Neuronal stem cell (in vitro differentiated cells): ENCODE data around the gene MEGF8.

ENCODE experiments used
- DNase-seq: peaks from one replicate; pipeline ENCODE4 v3.0.0-alpha.2; 2013; ENCODE audit warnings: low spot score
- H2AFZ ChIP-seq: one replicate; pipeline ENCODE4 v1.6.1; 2013; ENCODE audit warnings: mild to moderate bottlenecking, low read length, inconsistent platforms
- H2AK5ac ChIP-seq: 2 replicates; pipeline ENCODE4 v1.6.1; 2013; ENCODE audit warnings: low read depth, mild to moderate bottlenecking, inconsistent platforms, low read length, moderate library complexity, mixed read lengths
- H2BK120ac ChIP-seq: 2 replicates; pipeline ENCODE4 v1.6.1; 2013; ENCODE audit warnings: low read depth, mild to moderate bottlenecking, inconsistent platforms, low read length, moderate library complexity, mixed read lengths
- H2BK12ac ChIP-seq: one replicate; pipeline ENCODE4 v1.6.1; 2013; ENCODE audit warnings: low read length, inconsistent platforms
- H2BK15ac ChIP-seq: 2 replicates; pipeline ENCODE4 v1.6.1; 2013; ENCODE audit warnings: mild to moderate bottlenecking, low read length, inconsistent platforms, mixed read lengths
- H2BK5ac ChIP-seq: one replicate; pipeline ENCODE4 v1.6.1; 2013; ENCODE audit warnings: inconsistent platforms, mild to moderate bottlenecking, low read length, moderate library complexity
- H3K14ac ChIP-seq: one replicate; pipeline ENCODE4 v1.6.1; 2013; ENCODE audit warnings: low read length, inconsistent platforms
- H3K18ac ChIP-seq: 2 replicates; pipeline ENCODE4 v1.6.1; 2013; ENCODE audit warnings: low read length, inconsistent platforms
- H3K23ac ChIP-seq: 2 replicates; pipeline ENCODE4 v1.6.1; 2013; ENCODE audit warnings: low read depth, mild to moderate bottlenecking, mixed read lengths, low read length, inconsistent platforms; ENCODE audit not compliant: poor library complexity
- H3K27ac ChIP-seq: replicated peaks from 3 replicates; pipeline ENCODE4 v1.5.1; 2013; ENCODE audit warnings: low read length, inconsistent platforms
- H3K27me3 ChIP-seq, 3 experiments: 2 replicates each; pipeline ENCODE4 v1.6.1; 2013; ENCODE audit warnings: low read length in 3 of 3, mild to moderate bottlenecking in 2 of 3, inconsistent platforms in 1 of 3, low read depth in 1 of 3, mixed read lengths in 1 of 3, moderate library complexity in 1 of 3; ENCODE audit not compliant: control insufficient read depth in 3 of 3, insufficient read depth in 3 of 3
- H3K36me3 ChIP-seq, 2 donors: replicated peaks in 1 of 2; 2 replicates each; pipeline ENCODE4 v1.6.1; 2013; ENCODE audit warnings: low read length in 2 of 2; ENCODE audit not compliant: control insufficient read depth in 2 of 2, insufficient read depth in 2 of 2
- H3K4ac ChIP-seq: 2 replicates; pipeline ENCODE4 v1.6.1; 2013; ENCODE audit warnings: inconsistent platforms, mild to moderate bottlenecking, low read length, moderate library complexity
- H3K4me1 ChIP-seq, 2 donors: 1 replicate in 1 of 2; 2 replicates in 1 of 2; pipeline ENCODE4 v1.6.1; 2013; ENCODE audit warnings: low read length in 2 of 2, low read depth in 1 of 2; ENCODE audit not compliant: control insufficient read depth in 2 of 2, insufficient read depth in 1 of 2
- H3K4me2 ChIP-seq: one replicate; pipeline ENCODE4 v1.6.1; 2013; ENCODE audit warnings: mild to moderate bottlenecking, low read length, inconsistent platforms; ENCODE audit not compliant: insufficient read depth, poor library complexity, severe bottlenecking
- H3K4me3 ChIP-seq, 2 donors: 2 replicates each; pipeline ENCODE4 v1.5.1; 2013; ENCODE audit warnings: low read length in 2 of 2, mild to moderate bottlenecking in 2 of 2, inconsistent platforms in 1 of 2, moderate library complexity in 1 of 2
- H3K79me1 ChIP-seq: one replicate; pipeline ENCODE4 v1.6.1; 2013; ENCODE audit warnings: low read depth, mild to moderate bottlenecking, inconsistent platforms, low read length, moderate library complexity
- H3K9ac ChIP-seq: one replicate; pipeline ENCODE4 v1.6.1; 2013; ENCODE audit warnings: mild to moderate bottlenecking, low read depth, low read length, inconsistent platforms; ENCODE audit not compliant: poor library complexity
- H3K9me3 ChIP-seq, 2 donors: replicated peaks in 1 of 2; 2 replicates each; pipeline versions ENCODE3 to v1.6.1; 2013; ENCODE audit warnings: low read length in 2 of 2, mild to moderate bottlenecking in 2 of 2, inconsistent platforms in 1 of 2, low read depth in 1 of 2, mixed read lengths in 1 of 2, moderate library complexity in 1 of 2; ENCODE audit not compliant: control insufficient read depth in 2 of 2, insufficient read depth in 1 of 2
- H4K8ac ChIP-seq: one replicate; pipeline ENCODE4 v1.6.1; 2013; ENCODE audit warnings: low read depth, mild to moderate bottlenecking, inconsistent platforms, low read length, moderate library complexity
- H4K91ac ChIP-seq: one replicate; pipeline ENCODE4 v1.6.1; 2013; ENCODE audit warnings: low read length, low read depth, mild to moderate bottlenecking, inconsistent platforms; ENCODE audit not compliant: poor library complexity
- WGBS, 2 donors: extraction: QIAGEN DNeasy Blood & Tissue Kit; methylation state at CpG; one replicate each; pipeline ENCODE4 v1.1.7; 2013; ENCODE audit warnings: missing lambda C conversion rate in 2 of 2, mixed read lengths in 1 of 2; ENCODE audit not compliant: insufficient read length in 2 of 2, insufficient replicate concordance in 1 of 2; ENCODE audit errors: extremely low coverage in 2 of 2; 5-methylcytosine and 5-hydroxymethylcytosine counted together

Gene MEGF8

GRCh38 chr19:42419309-42419708 lies 93.9 kb downstream of the MEGF8 start:
- Histone ChIP-seq H4K91ac (no peak overlapping the region), H3K9ac (no peak overlapping the region), H2BK15ac (no peak overlapping the region), H3K4me2 (no peak overlapping the region), H3K27ac (no peak overlapping the region), H3K9me3 (peaks cover 0 to 2% of the 10 kb centered on the region in 2 donors), H3K4me1 (peaks cover 15 to 16% of the 10 kb centered on the region in 2 donors), H2AFZ (no peak overlapping the region), H3K4ac (no peak overlapping the region), H3K23ac (no peak overlapping the region), H4K8ac (no peak overlapping the region), H2BK5ac (no peak overlapping the region), H2AK5ac (no peak overlapping the region), H2BK120ac (no peak overlapping the region), H3K14ac (no peak overlapping the region), H3K4me3 (no peak overlapping the region), H3K18ac (peak overlapping the region; percentile 81), H3K27me3 (peaks cover 0 to 6% (median 0%) of the 10 kb centered on the region in 3 experiments), H2BK12ac (peak overlapping the region; percentile 52), H3K36me3 (peaks cover 2 to 26% of the 10 kb centered on the region in 2 donors), H3K79me1 (peaks cover 3% of the 10 kb centered on the region)
- DNase-seq: no peak
- WGBS, 2 donors: no CpG with 5 or more reads among the region's 6 CpGs

GRCh38 chr19:42420055-42420544 lies 94.7 kb downstream of the MEGF8 start:
- H3K4ac ChIP-seq: no peak overlapping the region
- no peak overlapping the region for H2BK120ac ChIP-seq
- H3K36me3 ChIP-seq: peaks cover 2 to 20% of the 10 kb centered on the region in 2 donors
- no CpG with 5 or more reads among the region's 10 CpGs for WGBS, 2 donors
- H3K27ac ChIP-seq: no peak overlapping the region
- no peak overlapping the region for H2BK5ac ChIP-seq
- no peak overlapping the region for H3K9ac ChIP-seq
- H3K27me3 ChIP-seq: peaks cover 0 to 13% (median 0%) of the 10 kb centered on the region in 3 experiments
- no peak overlapping the region for H4K8ac ChIP-seq
- peaks cover 3% of the 10 kb centered on the region for H3K79me1 ChIP-seq
- H3K4me3 ChIP-seq: no peak overlapping the region
- DNase-seq: no peak
- no peak overlapping the region for H4K91ac ChIP-seq
- H3K18ac ChIP-seq: peak overlapping the region; percentile 42
- H3K23ac ChIP-seq: peak overlapping the region; percentile 62
- H3K9me3 ChIP-seq: peaks cover 0 to 6% of the 10 kb centered on the region in 2 donors
- H2BK12ac ChIP-seq: no peak overlapping the region
- H3K4me2 ChIP-seq: no peak overlapping the region
- H2AK5ac ChIP-seq: no peak overlapping the region
- no peak overlapping the region for H2BK15ac ChIP-seq
- no peak overlapping the region for H2AFZ ChIP-seq
- no peak overlapping the region for H3K14ac ChIP-seq
- peaks cover 15 to 16% of the 10 kb centered on the region in 2 donors for H3K4me1 ChIP-seq

- no peak overlapping the region for H2BK120ac ChIP-seq
- H4K91ac ChIP-seq: no peak overlapping the region
Observed at GRCh38 chr19:42421101-42421500, 95.7 kb downstream of the MEGF8 start.

GRCh38 chr19:42421591-42422031 lies 96.2 kb downstream of the MEGF8 start:
- Histone ChIP-seq H3K27ac (no peak overlapping the region), H3K27me3 (peaks cover 0 to 13% (median 0%) of the 10 kb centered on the region in 3 experiments), H2BK5ac (peak overlapping the region; percentile 59), H2BK12ac (no peak overlapping the region), H2BK120ac (no peak overlapping the region), H3K4ac (no peak overlapping the region), H3K79me1 (peaks cover 3% of the 10 kb centered on the region), H2BK15ac (no peak overlapping the region), H2AK5ac (peak overlapping the region; percentile 27), H4K91ac (no peak overlapping the region), H3K4me3 (peak overlapping the region in 1 of 2 donors; percentile 95), H3K36me3 (peaks cover 2 to 13% of the 10 kb centered on the region in 2 donors), H4K8ac (no peak overlapping the region), H3K14ac (no peak overlapping the region), H3K23ac (peak overlapping the region; percentile 40), H2AFZ (no peak overlapping the region), H3K9ac (no peak overlapping the region), H3K18ac (no peak overlapping the region), H3K4me2 (no peak overlapping the region), H3K4me1 (peaks cover 15 to 16% of the 10 kb centered on the region in 2 donors), H3K9me3 (peaks cover 0 to 6% of the 10 kb centered on the region in 2 donors)
- no CpG with 5 or more reads among the region's 9 CpGs for WGBS, 2 donors
- no peak for DNase-seq

More at GRCh38 chr19:42421101-42421500, 95.7 kb downstream of the MEGF8 start:
- Histone ChIP-seq H3K4ac (no peak overlapping the region), H3K9ac (no peak overlapping the region), H4K8ac (peak overlapping the region; percentile 9), H2AK5ac (peak overlapping the region; percentile 27), H3K23ac (no peak overlapping the region), H3K18ac (no peak overlapping the region), H3K27me3 (peaks cover 0 to 13% (median 0%) of the 10 kb centered on the region in 3 experiments), H3K79me1 (peaks cover 3% of the 10 kb centered on the region), H3K9me3 (peaks cover 0 to 6% of the 10 kb centered on the region in 2 donors), H3K4me3 (no peak overlapping the region), H3K14ac (no peak overlapping the region), H3K4me1 (peaks cover 15 to 16% of the 10 kb centered on the region in 2 donors), H2BK15ac (no peak overlapping the region), H3K4me2 (no peak overlapping the region), H3K36me3 (peaks cover 2 to 17% of the 10 kb centered on the region in 2 donors), H2AFZ (no peak overlapping the region), H3K27ac (no peak overlapping the region), H2BK5ac (no peak overlapping the region), H2BK12ac (peak overlapping the region; percentile 78)
- no CpG with 5 or more reads among the region's 4 CpGs for WGBS, 2 donors
- no peak for DNase-seq
